ENCODE data around the gene PANK2. TPM values are rescaled to one million over a fixed set of nuclear protein-coding genes. Genes with fewer than 3 reads are reported as not detected.
A peak's percentile ranks its signal among the peaks of the same experiment; 100 is the strongest.
"Not testable (repeated sequence)": the region's sequence is repeated elsewhere in the genome, so short reads cannot be mapped to it uniquely, and the experiment has no call there.

The PANK2 gene
- total RNA-seq, 1 donor from 2014 or later = 53.7 TPM

GRCh38 chr20:3875378-3875974 lies 13.7 kb upstream of the PANK2 start:
- no peaks in the 10 kb centered on the region for H3K9me3 Mint-ChIP-seq (ENCODE audit: unreplicated experiment)
- peak; percentile 11 for DNase-seq (ENCODE audit: low spot score)
- H3K27ac Mint-ChIP-seq (ENCODE audit: unreplicated experiment) = no peak overlapping the region

GRCh38 chr20:3876000-3876399 lies 13.2 kb upstream of the PANK2 start:
- Mint-ChIP-seq H3K36me3 (ENCODE audit: low read depth, unreplicated experiment) (peaks cover 36% of the 10 kb centered on the region), H3K9me3 (ENCODE audit: unreplicated experiment) (no peaks in the 10 kb centered on the region), H3K27me3 (ENCODE audit: unreplicated experiment) (peaks cover 11% of the 10 kb centered on the region), H3K27ac (ENCODE audit: unreplicated experiment) (no peak overlapping the region), H3K4me3 (ENCODE audit: unreplicated experiment) (no peak overlapping the region), H3K4me1 (ENCODE audit: unreplicated experiment) (peaks cover 18% of the 10 kb centered on the region)
- DNase-seq (ENCODE audit: low spot score) = no peak
- TF ChIP-seq CTCF (IDR thresholded peaks at IDR 0.05; ENCODE audit: unreplicated experiment) = no peak

More at GRCh38 chr20:3875378-3875974, 13.7 kb upstream of the PANK2 start:
- Mint-ChIP-seq H3K4me3 (ENCODE audit: unreplicated experiment) (no peak overlapping the region), H3K36me3 (ENCODE audit: low read depth, unreplicated experiment) (peaks cover 41% of the 10 kb centered on the region), H3K27me3 (ENCODE audit: unreplicated experiment) (peaks cover 9% of the 10 kb centered on the region), H3K4me1 (ENCODE audit: unreplicated experiment) (peaks cover 18% of the 10 kb centered on the region)
- TF ChIP-seq CTCF (IDR thresholded peaks at IDR 0.05; ENCODE audit: unreplicated experiment) = no peak

GRCh38 chr20:3876676-3877075 lies 12.5 kb upstream of the PANK2 start:
- no peak for TF ChIP-seq CTCF (IDR thresholded peaks at IDR 0.05; ENCODE audit: unreplicated experiment)
- Mint-ChIP-seq H3K9me3 (ENCODE audit: unreplicated experiment) (no peaks in the 10 kb centered on the region), H3K4me3 (ENCODE audit: unreplicated experiment) (no peak overlapping the region), H3K4me1 (ENCODE audit: unreplicated experiment) (peaks cover 18% of the 10 kb centered on the region), H3K36me3 (ENCODE audit: low read depth, unreplicated experiment) (peaks cover 33% of the 10 kb centered on the region), H3K27ac (ENCODE audit: unreplicated experiment) (no peak overlapping the region), H3K27me3 (ENCODE audit: unreplicated experiment) (peaks cover 8% of the 10 kb centered on the region)
- no peak for DNase-seq (ENCODE audit: low spot score)

- Mint-ChIP-seq H3K4me1 (ENCODE audit: unreplicated experiment) (peaks cover 15% of the 10 kb centered on the region), H3K36me3 (ENCODE audit: low read depth, unreplicated experiment) (peaks cover 12% of the 10 kb centered on the region)
- H3K27ac Mint-ChIP-seq (ENCODE audit: unreplicated experiment); H3K27me3 Mint-ChIP-seq (ENCODE audit: unreplicated experiment); H3K9me3 Mint-ChIP-seq (ENCODE audit: unreplicated experiment); H3K4me3 Mint-ChIP-seq (ENCODE audit: unreplicated experiment); DNase-seq (ENCODE audit: low spot score): not testable (repeated sequence)
Measured at GRCh38 chr20:3878921-3879274, 10.3 kb upstream of the PANK2 start.

- H3K27ac Mint-ChIP-seq (ENCODE audit: unreplicated experiment) = no peak overlapping the region
- TF ChIP-seq CTCF (IDR thresholded peaks at IDR 0.05; ENCODE audit: unreplicated experiment) = no peak
Measured at GRCh38 chr20:3885715-3886114, 3.5 kb upstream of the PANK2 start.

More at GRCh38 chr20:3885715-3886114, 3.5 kb upstream of the PANK2 start:
- H3K4me1 Mint-ChIP-seq (ENCODE audit: unreplicated experiment) = peaks cover 13% of the 10 kb centered on the region
- H3K27me3 Mint-ChIP-seq (ENCODE audit: unreplicated experiment) = peaks cover 24% of the 10 kb centered on the region
- no peaks in the 10 kb centered on the region for H3K9me3 Mint-ChIP-seq (ENCODE audit: unreplicated experiment)
- no peak for DNase-seq (ENCODE audit: low spot score)
- no peak overlapping the region for H3K4me3 Mint-ChIP-seq (ENCODE audit: unreplicated experiment)
- H3K36me3 Mint-ChIP-seq (ENCODE audit: low read depth, unreplicated experiment) = peaks cover 10% of the 10 kb centered on the region
